K562 (cell line): Measurements from ENCODE around the gene ZNRF1. TPM values are rescaled to one million over a fixed set of nuclear protein-coding genes. Genes with fewer than 3 reads are reported as not detected.

ENCODE experiments used
- GATAD2B ChIP-seq: fragments of 450-650 bp; IDR thresholded peaks from 2 replicates; pipeline ENCODE4 v1.6.1; 2017; ENCODE audit warnings: mild to moderate bottlenecking, borderline replicate concordance
- ILF3 ChIP-seq: fragments of 450-650 bp; IDR thresholded peaks from 2 replicates; pipeline ENCODE4 v1.6.1; 2018; ENCODE audit warnings: antibody characterized with exemption, mild to moderate bottlenecking, moderate library complexity, borderline replicate concordance
- PHB ChIP-seq: fragments of 250-450 bp; sonication (Bioruptor Pico); IDR thresholded peaks from 2 replicates; pipeline ENCODE4 v1.5.0; 2021
- REST ChIP-seq, 2 experiments: fragments of 450-650 bp; formaldehyde crosslinking in 1 of 2; IDR thresholded peaks; 2 replicates each; pipeline versions ENCODE4 v1.4.0 to v1.6.1; 2014 to 2020; ENCODE audit warnings: mild to moderate bottlenecking in 2 of 2, borderline replicate concordance in 1 of 2, low read depth in 1 of 2
- XRCC4 ChIP-seq: IDR thresholded peaks from one replicate; pipeline ENCODE4 v1.6.1; 2011; ENCODE audit not compliant: insufficient read depth, insufficient read length; ENCODE audit errors: extremely low read depth
- ZBED1 ChIP-seq: IDR thresholded peaks from 2 replicates; pipeline ENCODE4 v1.6.1; 2014
- polyA plus RNA-seq, 8 experiments: library from polyadenylated mRNA; depleted of rRNA in 4 of 8; stranded (reverse) in 5 of 8; unstranded in 3 of 8; fragments of >200 nt; fragmentation: Nextera tagmentation in 2 of 8; fragmentation: Illumina TruSeq in 1 of 8; extraction: Ambion mirVana in 2 of 8; extraction: Trizol in 1 of 8; gene quantifications; 2 replicates each; pipeline versions ENCODE4 v1.2.1 to v1.2.3, GENCODE V29; 2011 to 2014; ENCODE audit warnings: inconsistent platforms in 1 of 8, missing spikeins in 1 of 8
- total RNA-seq, 7 experiments: library from RNA; depleted of rRNA in 6 of 7; stranded (reverse); fragments of >200 nt in 6 of 7; fragmentation: Illumina TruSeq in 2 of 7; extraction: Trizol in 2 of 7; gene quantifications; 2 replicates each; pipeline versions ENCODE4 v1.2.1 to v1.2.3, GENCODE V29; 2011 to 2021; ENCODE audit warnings: low replicate concordance in 1 of 7
- TF ChIP-seq, protein P1 (sequence below): sonication (generic); formaldehyde crosslinking; IDR thresholded peaks from 2 replicates; pipeline ENCODE4 v1.9.0; 2022; ENCODE audit warnings: mild to moderate bottlenecking, missing genetic modification reagents

Gene ZNRF1
- total and polyA plus RNA-seq, 9 of the 15 experiments (the other 6 are each of a cell fraction or from before 2014, with no cell fraction given): 9.5 to 37.7 (median 20.0) TPM

DNA sequence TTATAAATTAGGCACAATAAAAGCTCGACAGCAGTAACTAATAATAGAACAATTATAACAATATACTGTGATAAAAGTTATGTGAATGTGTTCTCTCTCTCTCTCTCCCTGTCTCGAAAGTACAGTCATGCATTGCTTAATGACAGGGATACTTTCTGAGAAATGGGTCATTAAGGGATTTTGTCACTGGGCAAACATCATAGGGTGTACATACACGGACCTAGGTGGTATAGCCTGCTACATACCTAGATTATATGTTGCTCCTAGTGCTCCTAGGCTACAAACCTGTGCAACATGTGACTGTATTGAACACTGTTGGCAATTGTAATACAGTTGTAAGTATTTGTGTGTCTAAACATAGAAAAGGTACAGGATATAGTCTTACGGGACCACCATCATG lies 6.9 kb downstream of the ZNRF1 start (continued):
- no peak for TF ChIP-seq REST (IDR thresholded peaks at IDR 0.05; ENCODE audit: borderline replicate concordance)
- no peak for TF ChIP-seq REST (CRISPR knock-in tag; IDR thresholded peaks at IDR 0.05; ENCODE audit: low read depth)
- no peak for TF ChIP-seq ZBED1
- no peak for TF ChIP-seq GATAD2B
- TF ChIP-seq ILF3: no peak
- TF ChIP-seq, protein P1, sequence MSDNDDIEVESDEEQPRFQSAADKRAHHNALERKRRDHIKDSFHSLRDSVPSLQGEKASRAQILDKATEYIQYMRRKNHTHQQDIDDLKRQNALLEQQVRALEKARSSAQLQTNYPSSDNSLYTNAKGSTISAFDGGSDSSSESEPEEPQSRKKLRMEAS (CRISPR knock-in tag): no peak
- TF ChIP-seq XRCC4: no peak
- no peak for TF ChIP-seq PHB
